HepG2 (cell line): Measurements from ENCODE around the gene WNK4. TPM values are rescaled to one million over a fixed set of nuclear protein-coding genes. Genes with fewer than 3 reads are reported as not detected.
A peak's percentile ranks its signal among the peaks of the same experiment; 100 is the strongest.

Experiments used
- ATRX ChIP-seq: sonication (generic); formaldehyde crosslinking; IDR thresholded peaks from 2 replicates; pipeline ENCODE4 v1.4.0; 2020; ENCODE audit warnings: missing genetic modification reagents, borderline replicate concordance
- FOXK2 ChIP-seq: fragments of 450-650 bp; IDR thresholded peaks from 2 replicates; pipeline ENCODE4 v1.6.1; 2016
- MAFK ChIP-seq, 2 experiments: IDR thresholded peaks in 1 of 2; conservative IDR thresholded peaks in 1 of 2; 2 replicates each; pipeline ENCODE4 v1.6.1; 2011; ENCODE audit warnings: improper control_type of control experiment in 2 of 2, low read length in 2 of 2
- NRL ChIP-seq: sonication (generic); formaldehyde crosslinking; IDR thresholded peaks from 2 replicates; pipeline ENCODE4 v1.5.0; 2020; ENCODE audit warnings: missing genetic modification reagents, mild to moderate bottlenecking, moderate library complexity, borderline replicate concordance
- RCOR2 ChIP-seq: IDR thresholded peaks from 2 replicates; pipeline ENCODE4 v1.6.1; 2016; ENCODE audit warnings: missing biosample characterization, missing genetic modification reagents
- SMARCE1 ChIP-seq: fragments of 450-650 bp; IDR thresholded peaks from 2 replicates; pipeline ENCODE4 v1.6.1; 2017; ENCODE audit warnings: borderline replicate concordance
- TGIF2 ChIP-seq: IDR thresholded peaks from 2 replicates; pipeline ENCODE4 v1.6.1; 2016; ENCODE audit warnings: control low read depth, missing compliant biosample characterization
- ZNF207 ChIP-seq: fragments of 450-650 bp; IDR thresholded peaks from 2 replicates; pipeline ENCODE4 v1.6.1; 2016; ENCODE audit warnings: antibody characterized with exemption, borderline replicate concordance
- ZNF263 ChIP-seq: sonication (generic); formaldehyde crosslinking; IDR thresholded peaks from 2 replicates; pipeline ENCODE4 v1.4.0; 2020; ENCODE audit warnings: missing genetic modification reagents
- ZNF816 ChIP-seq: sonication (generic); formaldehyde crosslinking; IDR thresholded peaks from 2 replicates; pipeline ENCODE4 v1.8.0; 2022; ENCODE audit warnings: missing genetic modification reagents, mild to moderate bottlenecking, borderline replicate concordance
- polyA plus RNA-seq, 8 experiments: library from polyadenylated mRNA; depleted of rRNA in 3 of 8; stranded (reverse) in 7 of 8; unstranded in 1 of 8; fragments of >200 nt; fragmentation: Illumina TruSeq in 4 of 8; extraction: Trizol in 4 of 8; gene quantifications; 2 replicates each; pipeline versions ENCODE4 v1.2.1 to v1.2.3, GENCODE V29; 2011 to 2016; ENCODE audit warnings: low read depth in 4 of 8, missing spikeins in 1 of 8, mixed read lengths in 1 of 8; ENCODE audit not compliant: insufficient read depth in 1 of 8
- total RNA-seq, 5 experiments: library from RNA; depleted of rRNA; stranded (reverse); fragments of >200 nt; fragmentation: Illumina TruSeq; extraction: Trizol; gene quantifications; 2 replicates each; pipeline ENCODE4 v1.2.3, GENCODE V29; 2016; ENCODE audit warnings: low read depth in 1 of 5
- TF ChIP-seq, protein P1 (sequence below): sonication (generic); formaldehyde crosslinking; IDR thresholded peaks from 2 replicates; pipeline ENCODE4; 2020; ENCODE audit warnings: missing genetic modification reagents, mild to moderate bottlenecking, borderline replicate concordance
- TF ChIP-seq, protein P2 (sequence below): IDR thresholded peaks from 2 replicates; pipeline ENCODE4 v1.4.0; 2020; ENCODE audit warnings: mild to moderate bottlenecking, missing genetic modification reagents
- TF ChIP-seq, protein P3 (sequence below): sonication (generic); formaldehyde crosslinking; IDR thresholded peaks from 2 replicates; pipeline ENCODE4 v1.4.0; 2020; ENCODE audit warnings: missing genetic modification reagents
- TF ChIP-seq, protein P4 (sequence below): sonication (generic); formaldehyde crosslinking; IDR thresholded peaks from 2 replicates; pipeline ENCODE4 v1.5.0; 2020; ENCODE audit warnings: mild to moderate bottlenecking, missing genetic modification reagents
- TF ChIP-seq, protein P5 (sequence below): IDR thresholded peaks from 2 replicates; pipeline ENCODE4 v1.6.1; 2016; ENCODE audit warnings: missing genetic modification reagents, missing compliant biosample characterization

The WNK4 gene
- total and polyA plus RNA-seq, 2 of the 13 experiments (the other 11 are each of a cell fraction or from before 2014, with no cell fraction given), result 2.7 to 13.7 TPM

DNA sequence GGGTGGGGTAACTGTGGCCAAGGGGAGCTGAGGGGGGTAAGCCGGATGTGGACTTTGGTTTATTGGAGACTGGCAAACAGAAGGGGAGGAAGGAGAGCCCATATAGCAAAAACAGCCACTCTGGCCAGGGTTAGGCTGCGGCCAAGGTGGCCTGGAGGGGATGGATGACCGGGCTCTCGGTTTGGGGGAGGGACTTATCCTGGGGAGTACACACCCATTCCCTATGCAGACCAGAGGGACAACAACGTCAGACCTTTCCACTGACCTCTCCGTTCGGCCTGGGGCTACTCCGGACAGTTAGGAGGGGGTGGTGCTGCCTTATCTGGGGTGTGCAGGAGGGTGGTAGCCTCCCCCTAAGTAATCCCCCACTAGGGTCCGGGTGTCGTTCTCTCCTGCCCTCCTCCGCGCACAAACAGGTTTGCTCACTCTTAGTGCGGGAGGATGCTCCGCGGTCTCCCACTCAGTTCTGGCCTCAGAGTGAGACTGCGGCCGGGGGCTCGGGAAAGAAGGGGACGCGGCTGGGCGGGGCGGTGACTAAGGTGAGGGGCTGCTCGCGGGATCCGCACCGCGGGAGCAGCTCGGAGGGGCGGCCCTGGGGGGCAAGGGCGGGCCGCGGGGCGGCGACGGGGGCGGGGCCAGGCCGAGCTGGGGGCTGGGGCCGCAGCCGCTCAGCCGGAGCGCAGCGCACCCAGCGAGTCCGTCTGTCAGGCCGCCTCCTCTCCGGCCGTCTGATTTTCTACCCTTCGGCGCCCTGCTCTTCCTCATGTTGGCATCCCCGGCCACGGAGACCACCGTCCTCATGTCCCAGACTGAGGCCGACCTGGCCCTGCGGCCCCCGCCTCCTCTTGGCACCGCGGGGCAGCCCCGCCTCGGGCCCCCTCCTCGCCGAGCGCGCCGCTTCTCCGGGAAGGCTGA is at the start of gene WNK4 (continued):
- TF ChIP-seq ZNF816 (CRISPR knock-in tag) (peak; percentile 85; the same call in 1 of the 2 replicates), TGIF2 (CRISPR knock-in tag) (peak; percentile 87; the same call in 1 of the 2 replicates), ZNF263 (CRISPR knock-in tag) (peak; percentile 97), ATRX (CRISPR knock-in tag) (no peak), NRL (CRISPR knock-in tag) (peak; percentile 12; the same call in 1 of the 2 replicates), SMARCE1 (no peak), ZNF207 (no peak), RCOR2 (CRISPR knock-in tag) (peak; percentile 74), FOXK2 (peak; percentile 55; the same call in 1 of the 2 replicates), MAFK (conservative IDR thresholded peaks at IDR 0.05 in 1 of 2, IDR thresholded peaks at IDR 0.05 in 1 of 2; ENCODE audit: low read length in 2 of 2) (no peak)
- TF ChIP-seq, protein P1, sequence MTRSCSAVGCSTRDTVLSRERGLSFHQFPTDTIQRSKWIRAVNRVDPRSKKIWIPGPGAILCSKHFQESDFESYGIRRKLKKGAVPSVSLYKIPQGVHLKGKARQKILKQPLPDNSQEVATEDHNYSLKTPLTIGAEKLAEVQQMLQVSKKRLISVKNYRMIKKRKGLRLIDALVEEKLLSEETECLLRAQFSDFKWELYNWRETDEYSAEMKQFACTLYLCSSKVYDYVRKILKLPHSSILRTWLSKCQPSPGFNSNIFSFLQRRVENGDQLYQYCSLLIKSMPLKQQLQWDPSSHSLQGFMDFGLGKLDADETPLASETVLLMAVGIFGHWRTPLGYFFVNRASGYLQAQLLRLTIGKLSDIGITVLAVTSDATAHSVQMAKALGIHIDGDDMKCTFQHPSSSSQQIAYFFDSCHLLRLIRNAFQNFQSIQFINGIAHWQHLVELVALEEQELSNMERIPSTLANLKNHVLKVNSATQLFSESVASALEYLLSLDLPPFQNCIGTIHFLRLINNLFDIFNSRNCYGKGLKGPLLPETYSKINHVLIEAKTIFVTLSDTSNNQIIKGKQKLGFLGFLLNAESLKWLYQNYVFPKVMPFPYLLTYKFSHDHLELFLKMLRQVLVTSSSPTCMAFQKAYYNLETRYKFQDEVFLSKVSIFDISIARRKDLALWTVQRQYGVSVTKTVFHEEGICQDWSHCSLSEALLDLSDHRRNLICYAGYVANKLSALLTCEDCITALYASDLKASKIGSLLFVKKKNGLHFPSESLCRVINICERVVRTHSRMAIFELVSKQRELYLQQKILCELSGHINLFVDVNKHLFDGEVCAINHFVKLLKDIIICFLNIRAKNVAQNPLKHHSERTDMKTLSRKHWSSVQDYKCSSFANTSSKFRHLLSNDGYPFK, result peak; percentile 20; the same call in 1 of the 2 replicates
- TF ChIP-seq, protein P2, sequence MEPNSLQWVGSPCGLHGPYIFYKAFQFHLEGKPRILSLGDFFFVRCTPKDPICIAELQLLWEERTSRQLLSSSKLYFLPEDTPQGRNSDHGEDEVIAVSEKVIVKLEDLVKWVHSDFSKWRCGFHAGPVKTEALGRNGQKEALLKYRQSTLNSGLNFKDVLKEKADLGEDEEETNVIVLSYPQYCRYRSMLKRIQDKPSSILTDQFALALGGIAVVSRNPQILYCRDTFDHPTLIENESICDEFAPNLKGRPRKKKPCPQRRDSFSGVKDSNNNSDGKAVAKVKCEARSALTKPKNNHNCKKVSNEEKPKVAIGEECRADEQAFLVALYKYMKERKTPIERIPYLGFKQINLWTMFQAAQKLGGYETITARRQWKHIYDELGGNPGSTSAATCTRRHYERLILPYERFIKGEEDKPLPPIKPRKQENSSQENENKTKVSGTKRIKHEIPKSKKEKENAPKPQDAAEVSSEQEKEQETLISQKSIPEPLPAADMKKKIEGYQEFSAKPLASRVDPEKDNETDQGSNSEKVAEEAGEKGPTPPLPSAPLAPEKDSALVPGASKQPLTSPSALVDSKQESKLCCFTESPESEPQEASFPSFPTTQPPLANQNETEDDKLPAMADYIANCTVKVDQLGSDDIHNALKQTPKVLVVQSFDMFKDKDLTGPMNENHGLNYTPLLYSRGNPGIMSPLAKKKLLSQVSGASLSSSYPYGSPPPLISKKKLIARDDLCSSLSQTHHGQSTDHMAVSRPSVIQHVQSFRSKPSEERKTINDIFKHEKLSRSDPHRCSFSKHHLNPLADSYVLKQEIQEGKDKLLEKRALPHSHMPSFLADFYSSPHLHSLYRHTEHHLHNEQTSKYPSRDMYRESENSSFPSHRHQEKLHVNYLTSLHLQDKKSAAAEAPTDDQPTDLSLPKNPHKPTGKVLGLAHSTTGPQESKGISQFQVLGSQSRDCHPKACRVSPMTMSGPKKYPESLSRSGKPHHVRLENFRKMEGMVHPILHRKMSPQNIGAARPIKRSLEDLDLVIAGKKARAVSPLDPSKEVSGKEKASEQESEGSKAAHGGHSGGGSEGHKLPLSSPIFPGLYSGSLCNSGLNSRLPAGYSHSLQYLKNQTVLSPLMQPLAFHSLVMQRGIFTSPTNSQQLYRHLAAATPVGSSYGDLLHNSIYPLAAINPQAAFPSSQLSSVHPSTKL (CRISPR knock-in tag), result peak; percentile 90
- TF ChIP-seq, protein P3, sequence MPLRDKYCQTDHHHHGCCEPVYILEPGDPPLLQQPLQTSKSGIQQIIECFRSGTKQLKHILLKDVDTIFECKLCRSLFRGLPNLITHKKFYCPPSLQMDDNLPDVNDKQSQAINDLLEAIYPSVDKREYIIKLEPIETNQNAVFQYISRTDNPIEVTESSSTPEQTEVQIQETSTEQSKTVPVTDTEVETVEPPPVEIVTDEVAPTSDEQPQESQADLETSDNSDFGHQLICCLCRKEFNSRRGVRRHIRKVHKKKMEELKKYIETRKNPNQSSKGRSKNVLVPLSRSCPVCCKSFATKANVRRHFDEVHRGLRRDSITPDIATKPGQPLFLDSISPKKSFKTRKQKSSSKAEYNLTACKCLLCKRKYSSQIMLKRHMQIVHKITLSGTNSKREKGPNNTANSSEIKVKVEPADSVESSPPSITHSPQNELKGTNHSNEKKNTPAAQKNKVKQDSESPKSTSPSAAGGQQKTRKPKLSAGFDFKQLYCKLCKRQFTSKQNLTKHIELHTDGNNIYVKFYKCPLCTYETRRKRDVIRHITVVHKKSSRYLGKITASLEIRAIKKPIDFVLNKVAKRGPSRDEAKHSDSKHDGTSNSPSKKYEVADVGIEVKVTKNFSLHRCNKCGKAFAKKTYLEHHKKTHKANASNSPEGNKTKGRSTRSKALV, result no peak; the same call in 1 of the 2 replicates
- TF ChIP-seq, protein P4, sequence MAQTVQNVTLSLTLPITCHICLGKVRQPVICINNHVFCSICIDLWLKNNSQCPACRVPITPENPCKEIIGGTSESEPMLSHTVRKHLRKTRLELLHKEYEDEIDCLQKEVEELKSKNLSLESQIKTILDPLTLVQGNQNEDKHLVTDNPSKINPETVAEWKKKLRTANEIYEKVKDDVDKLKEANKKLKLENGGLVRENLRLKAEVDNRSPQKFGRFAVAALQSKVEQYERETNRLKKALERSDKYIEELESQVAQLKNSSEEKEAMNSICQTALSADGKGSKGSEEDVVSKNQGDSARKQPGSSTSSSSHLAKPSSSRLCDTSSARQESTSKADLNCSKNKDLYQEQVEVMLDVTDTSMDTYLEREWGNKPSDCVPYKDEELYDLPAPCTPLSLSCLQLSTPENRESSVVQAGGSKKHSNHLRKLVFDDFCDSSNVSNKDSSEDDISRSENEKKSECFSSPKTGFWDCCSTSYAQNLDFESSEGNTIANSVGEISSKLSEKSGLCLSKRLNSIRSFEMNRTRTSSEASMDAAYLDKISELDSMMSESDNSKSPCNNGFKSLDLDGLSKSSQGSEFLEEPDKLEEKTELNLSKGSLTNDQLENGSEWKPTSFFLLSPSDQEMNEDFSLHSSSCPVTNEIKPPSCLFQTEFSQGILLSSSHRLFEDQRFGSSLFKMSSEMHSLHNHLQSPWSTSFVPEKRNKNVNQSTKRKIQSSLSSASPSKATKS (CRISPR knock-in tag), result peak; percentile 18; the same call in 1 of the 2 replicates
- TF ChIP-seq, protein P5, sequence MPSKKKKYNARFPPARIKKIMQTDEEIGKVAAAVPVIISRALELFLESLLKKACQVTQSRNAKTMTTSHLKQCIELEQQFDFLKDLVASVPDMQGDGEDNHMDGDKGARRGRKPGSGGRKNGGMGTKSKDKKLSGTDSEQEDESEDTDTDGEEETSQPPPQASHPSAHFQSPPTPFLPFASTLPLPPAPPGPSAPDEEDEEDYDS (CRISPR knock-in tag), result peak; percentile 79
